NCI-H345 treated with DMSO at 0.1 percent for 48 hours (cell line): ENCODE measurements around the gene GOLIM4.
"Not testable (repeated sequence)": the region's sequence is repeated elsewhere in the genome, so short reads cannot be mapped to it uniquely, and the experiment has no call there.

ENCODE experiments used
- DNase-seq: peaks from one replicate; lab custom pipeline; 2025; ENCODE audit not compliant: unreplicated experiment; lab: John Stamatoyannopoulos, UW

The GOLIM4 gene

DNA sequence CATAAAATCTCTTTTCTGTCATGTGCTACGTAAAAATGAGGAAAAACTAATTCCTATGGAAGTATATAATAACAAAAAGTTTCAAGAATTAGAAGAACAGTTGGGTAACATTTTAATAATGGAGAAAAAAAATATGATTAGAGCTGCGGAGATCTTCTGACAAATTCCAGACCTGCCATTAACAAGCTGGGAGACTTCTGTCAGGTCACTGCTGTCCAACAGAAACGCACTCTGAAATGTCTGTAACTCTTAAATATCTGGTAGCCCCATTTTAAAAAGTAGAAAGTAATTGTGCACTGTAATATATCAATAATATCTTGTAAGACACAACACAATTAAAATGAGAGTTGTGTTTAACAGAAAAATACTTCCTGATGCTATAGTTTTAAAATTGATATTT, 15.7 kb downstream of the GOLIM4 start:
- no peak for DNase-seq

DNA sequence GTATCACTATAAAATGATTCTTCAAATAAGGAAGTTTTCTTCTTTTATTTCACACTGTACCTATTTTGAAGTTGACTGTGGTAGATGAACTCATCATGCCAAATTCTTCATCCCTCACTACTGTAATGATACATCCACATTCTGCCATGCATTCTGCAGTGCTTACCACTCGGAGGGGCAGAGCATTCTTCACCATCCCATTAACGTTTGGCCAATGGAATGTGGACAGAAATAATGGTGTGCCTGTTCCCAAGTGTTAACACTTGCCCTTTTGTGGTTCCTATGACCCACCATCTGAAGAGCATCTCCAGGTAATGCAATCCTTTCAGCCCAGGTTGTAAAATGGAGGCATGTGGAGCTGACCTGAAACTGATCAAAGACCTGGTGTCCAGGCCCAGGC, 18.6 kb downstream of the GOLIM4 start:
- DNase-seq = no peak

GRCh38 chr3:168073842-168074605, 21.7 kb downstream of the GOLIM4 start:
- no peak for DNase-seq

DNA sequence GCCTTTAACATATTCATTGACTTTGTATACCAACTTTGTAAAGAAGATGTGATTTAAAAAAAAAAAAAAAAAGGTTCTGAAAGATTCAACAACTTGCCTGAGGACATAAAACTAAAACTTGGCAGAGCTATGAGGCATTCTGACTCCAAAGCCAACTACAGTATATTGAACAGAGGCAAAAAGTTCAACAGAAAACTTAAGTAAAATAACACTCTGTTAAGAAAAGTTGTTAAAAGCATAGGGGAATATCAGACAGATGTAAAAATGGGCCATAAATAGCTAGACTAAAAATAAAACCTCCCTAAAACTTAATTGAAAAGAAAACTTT, 23.4 kb downstream of the GOLIM4 start:
- no peak for DNase-seq

- no peak for DNase-seq
Observed at GRCh38 chr3:168071591-168072322, 24.0 kb downstream of the GOLIM4 start.

DNA sequence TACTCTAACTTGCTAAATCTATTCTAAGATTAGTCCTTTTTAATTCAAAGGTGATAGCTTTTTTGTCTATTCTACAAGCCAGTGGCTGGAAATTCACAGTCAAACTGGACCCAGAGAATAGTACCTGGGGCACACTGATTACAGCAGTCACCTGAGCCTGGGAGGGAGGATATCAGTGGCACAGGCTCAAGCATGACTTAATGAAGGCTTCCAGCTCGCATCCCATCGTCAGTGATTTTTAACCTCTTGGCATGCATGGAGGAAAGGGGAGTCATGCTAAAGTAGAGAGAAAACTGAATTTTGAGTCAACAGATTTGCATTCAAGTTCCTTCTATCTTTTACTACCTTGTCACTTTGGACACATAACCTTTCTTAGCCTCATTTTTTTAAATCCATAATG, 24.8 kb downstream of the GOLIM4 start:
- no peak for DNase-seq

GRCh38 chr3:168068346-168068745, 27.4 kb downstream of the GOLIM4 start:
- no peak for DNase-seq

GRCh38 chr3:168066882-168067281, 28.8 kb downstream of the GOLIM4 start:
- DNase-seq = no peak

- DNase-seq = no peak
Observed at GRCh38 chr3:168065569-168065968, 30.2 kb downstream of the GOLIM4 start.

DNA sequence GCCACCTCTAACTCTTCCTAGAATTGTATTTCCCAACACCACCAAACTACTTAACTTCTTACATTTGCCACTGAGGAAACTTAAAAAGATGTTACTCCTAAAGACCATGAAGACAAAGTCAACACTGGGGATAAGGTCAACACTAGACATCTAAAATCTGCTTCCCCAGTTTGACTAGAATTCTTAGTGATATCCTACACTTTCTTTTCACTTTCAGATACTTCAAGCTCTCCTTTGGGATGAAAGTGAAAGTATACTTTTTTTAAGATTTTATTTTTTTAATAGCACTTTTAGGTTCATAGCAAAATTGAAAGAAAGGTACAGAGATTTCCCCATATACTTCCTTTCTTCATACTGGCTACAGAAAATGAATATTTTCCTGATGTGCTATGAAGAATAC, 32.6 kb downstream of the GOLIM4 start:
- DNase-seq = no peak

- DNase-seq = no peak
Observed at GRCh38 chr3:168062679-168063078, 33.0 kb downstream of the GOLIM4 start.

- DNase-seq = no peak
Observed at GRCh38 chr3:168061332-168061996, 34.3 kb downstream of the GOLIM4 start.

DNA sequence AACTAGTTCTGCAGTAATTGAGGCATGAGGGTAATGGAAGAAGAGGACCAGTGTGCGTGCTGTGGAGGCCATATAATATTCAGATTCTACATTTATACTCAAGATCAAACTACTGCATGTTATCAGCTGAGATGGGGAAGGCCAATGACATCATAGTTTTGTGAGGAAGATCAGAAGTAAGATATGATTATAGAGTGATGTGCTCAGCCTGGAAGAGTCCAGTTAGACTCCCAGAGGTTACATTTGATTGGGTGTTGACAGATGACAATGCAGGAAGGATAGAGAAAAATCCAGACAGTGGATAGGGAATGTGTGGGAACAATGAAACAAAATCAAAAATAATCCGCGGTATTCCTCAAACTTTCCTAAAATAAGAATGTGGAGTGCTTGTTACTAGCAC, 35.4 kb downstream of the GOLIM4 start:
- DNase-seq = no peak

GRCh38 chr3:168058481-168058880, 37.2 kb downstream of the GOLIM4 start:
- DNase-seq = no peak

GRCh38 chr3:168056398-168057230, 39.1 kb downstream of the GOLIM4 start:
- DNase-seq = not testable (repeated sequence)

GRCh38 chr3:168054447-168054846, 41.3 kb downstream of the GOLIM4 start:
- no peak for DNase-seq

- DNase-seq = no peak
Observed at GRCh38 chr3:168053115-168053514, 42.6 kb downstream of the GOLIM4 start.

DNA sequence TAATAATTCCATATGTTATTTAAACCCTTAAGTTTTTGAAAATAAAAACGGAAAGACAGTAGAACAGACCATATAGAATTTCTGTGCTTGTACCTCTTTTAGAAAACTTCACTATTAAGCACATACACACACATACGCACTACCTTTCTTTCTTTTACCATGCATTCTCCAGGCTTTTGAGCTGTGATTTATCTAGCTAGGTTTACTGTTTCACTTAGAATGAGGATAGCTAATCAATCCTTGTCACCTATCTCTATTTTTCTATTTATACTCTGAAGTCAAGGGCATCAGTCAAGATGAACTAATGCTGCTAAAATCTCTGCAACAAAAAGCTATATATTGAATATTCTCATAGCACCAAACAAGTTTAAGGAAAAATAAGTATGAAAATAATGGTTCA, 43.2 kb downstream of the GOLIM4 start:
- no peak for DNase-seq

DNA sequence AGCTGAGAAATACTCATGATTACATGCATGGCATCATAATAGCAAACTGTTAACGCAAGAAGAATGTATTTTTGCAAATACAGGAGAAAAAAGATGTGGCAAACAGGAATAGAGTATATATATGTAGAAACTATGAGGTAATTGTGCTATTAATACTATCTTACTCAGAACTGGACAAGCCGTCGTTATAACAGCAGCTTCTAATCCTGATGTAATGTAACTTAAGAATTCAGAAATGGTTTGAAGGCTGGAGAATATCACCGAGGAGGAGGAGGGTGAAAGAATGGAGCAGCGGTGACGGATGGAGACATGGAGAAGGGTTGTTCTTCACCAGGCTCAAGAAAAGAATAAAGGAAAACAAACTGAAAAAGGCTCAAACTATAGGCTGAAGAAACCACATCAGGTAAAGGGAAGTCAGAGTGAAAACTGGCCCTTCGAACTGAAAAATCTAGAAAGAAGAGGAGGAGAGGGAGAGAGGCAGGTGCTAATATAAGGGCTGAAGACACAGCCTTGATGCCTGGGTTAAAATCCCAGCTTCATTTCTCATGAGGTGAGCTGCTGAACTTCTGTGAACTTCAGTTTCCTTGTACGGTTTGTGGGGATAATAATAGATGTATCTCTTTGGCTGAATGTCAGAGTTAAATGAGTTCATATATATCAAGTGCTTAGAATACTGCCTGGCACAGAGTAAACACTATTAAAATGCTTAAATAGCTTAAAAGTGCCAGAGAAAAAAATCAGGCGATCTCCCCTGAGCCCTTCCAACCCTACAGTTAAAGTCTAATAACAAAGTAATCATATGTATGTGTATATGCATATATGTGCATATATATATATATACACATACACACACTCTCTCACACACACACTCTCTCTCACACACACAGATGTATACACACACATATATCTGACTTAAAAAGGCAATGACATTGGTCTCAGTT, 43.9 kb downstream of the GOLIM4 start:
- no peak for DNase-seq

- DNase-seq = no peak
Observed at GRCh38 chr3:168051070-168051469, 44.7 kb downstream of the GOLIM4 start.
